C1 segment of cervical spinal cord (tissue), 14 donors: ENCODE measurements around the gene SDHC.

ENCODE experiments used
- DNase-seq, 14 donors: peaks; one replicate each; lab custom pipeline; 2025; lab: John Stamatoyannopoulos, UW

The SDHC gene, protein sequence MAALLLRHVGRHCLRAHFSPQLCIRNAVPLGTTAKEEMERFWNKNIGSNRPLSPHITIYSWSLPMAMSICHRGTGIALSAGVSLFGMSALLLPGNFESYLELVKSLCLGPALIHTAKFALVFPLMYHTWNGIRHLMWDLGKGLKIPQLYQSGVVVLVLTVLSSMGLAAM

DNA sequence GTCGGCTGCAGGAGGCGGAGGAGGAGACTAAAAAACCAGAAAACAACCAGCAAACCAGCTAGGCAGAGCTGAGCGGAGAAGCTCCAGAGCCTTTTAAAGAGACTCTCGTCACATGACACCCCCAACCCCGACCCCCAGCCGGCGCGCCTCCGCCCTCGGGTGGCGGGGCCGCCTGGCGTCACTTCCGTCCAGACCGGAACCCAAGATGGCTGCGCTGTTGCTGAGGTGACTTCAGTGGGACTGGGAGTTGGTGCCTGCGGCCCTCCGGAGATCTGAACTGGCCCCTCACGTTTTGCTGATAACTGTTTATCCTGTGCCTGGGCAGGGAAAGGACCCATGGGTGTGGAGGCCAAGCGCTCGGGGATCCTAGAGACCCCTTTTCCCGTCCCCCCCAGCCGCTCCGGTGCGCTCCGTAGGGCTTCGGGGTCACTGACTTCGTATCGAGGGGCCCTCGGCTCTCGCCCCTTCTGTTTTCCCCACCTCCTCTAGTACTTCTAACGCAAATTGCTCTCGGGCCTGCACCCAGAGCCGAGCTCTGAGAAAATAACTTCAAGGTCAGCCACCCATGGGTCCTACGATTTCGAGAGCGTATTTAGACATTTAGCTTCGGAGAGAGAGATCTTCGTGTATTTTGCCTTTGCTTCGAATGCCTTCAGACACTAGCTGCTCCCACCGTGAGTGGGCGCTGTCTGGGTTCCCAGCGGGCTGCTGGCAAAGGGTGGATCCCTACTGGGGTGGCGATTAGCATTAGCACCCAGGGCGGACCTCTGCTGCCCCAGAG lies at the start of gene SDHC:
Gene SDHC, plus strand, starts transcription at position 181 of the 781 bp plus-strand sequence. Its CDS starts 25 bp downstream, at position 206.
- DNase-seq: peak; percentile 42 to 95 (median 88)

DNA sequence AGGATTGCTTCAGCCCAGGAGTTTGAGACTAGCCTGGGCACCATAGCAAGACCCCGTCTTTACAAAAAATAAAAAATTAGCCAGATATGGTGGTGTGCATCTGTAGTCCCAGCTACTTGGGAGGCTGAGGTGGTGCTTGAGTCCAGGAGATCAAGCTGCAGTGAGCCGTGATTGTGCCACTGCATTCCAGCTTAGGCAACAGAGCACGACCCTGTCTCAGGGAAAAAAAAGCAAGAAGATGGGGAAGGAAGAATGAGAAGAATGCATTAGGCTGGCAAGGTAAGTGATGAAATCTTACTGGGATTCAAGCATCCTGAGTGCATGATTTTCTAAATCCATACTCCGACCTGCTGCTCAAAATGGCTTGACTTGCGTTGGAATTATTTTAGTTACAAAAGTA lies 48.9 kb upstream of the SDHC start:
- no peak for DNase-seq

DNA sequence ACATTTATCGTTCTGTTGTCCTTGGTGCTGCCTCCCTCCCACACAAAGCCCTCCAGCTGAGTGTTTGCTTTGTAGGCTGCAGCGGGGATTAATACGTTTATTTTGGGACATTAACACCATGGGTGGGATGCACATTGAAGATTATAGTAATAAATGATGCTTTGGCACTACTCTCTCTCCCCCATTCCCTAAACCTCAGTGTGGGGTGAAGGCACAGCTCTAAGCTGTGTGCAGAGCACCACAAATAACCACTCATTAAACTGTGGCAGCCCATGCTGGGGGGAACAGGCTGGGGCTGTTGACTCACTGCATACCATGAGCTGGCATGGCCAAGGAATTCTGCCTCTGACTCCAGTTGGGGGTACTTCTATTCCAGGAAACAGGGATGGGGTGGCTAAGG lies 48.0 kb upstream of the SDHC start:
- no peak for DNase-seq

DNA sequence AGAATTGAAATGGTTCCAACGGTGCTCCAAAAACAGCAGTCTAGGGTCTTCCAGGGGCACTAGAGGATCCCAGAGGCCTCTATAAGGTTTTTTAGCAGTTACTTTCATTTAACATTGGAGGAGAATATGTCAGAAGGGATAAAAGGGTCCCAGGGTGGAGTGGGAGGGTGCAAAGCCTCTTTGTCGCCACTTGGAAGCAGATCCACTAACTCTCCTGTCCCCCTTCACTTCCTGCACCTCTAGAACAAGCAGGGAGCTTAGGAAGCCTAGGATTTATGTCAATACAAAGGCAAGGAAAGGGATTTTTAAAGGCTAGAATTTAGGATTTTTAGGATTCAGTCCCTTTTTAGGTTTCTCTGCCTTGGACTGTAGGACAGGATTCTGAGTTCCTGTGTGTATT lies 47.3 kb upstream of the SDHC start:
- DNase-seq: no peak

DNA sequence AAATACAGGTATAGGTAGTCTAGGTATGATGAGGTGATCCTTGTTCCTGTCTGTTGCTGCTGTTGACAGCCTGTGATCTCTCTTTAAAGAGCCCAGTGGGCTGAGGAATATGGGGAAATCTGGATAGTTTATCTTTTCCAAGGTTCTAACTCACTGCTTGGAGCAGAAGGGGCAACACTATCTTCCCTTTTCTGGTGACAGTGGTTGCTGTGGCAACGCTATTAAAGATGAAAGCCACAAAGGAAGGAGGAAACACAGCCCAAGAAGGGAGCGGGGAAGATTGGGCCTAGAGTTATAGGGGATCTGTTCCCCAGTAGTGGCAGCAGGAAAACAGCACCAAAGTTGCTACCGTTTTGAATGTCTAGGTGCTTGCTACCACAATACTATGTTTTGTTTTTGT lies 46.9 kb upstream of the SDHC start:
- DNase-seq: no peak

DNA sequence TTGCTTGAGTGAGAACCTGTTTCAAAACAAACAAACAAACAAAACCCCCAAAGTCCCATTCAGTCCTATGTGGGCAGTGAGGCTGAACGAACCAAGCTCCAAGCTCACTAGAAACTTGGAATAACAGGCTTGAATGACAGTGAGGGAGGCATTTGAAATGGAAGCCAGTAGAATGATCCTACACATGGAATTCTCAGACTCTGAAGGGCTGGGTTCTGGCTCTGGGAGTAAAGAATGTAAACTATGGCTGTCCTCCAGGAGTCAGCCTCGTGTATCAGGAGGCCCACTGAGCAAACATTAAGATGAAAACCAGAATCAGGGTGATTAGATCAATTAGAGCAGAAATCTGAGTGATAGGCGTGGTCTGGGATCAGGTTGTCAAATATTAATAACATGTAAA lies 40.8 kb upstream of the SDHC start:
- no peak for DNase-seq

DNA sequence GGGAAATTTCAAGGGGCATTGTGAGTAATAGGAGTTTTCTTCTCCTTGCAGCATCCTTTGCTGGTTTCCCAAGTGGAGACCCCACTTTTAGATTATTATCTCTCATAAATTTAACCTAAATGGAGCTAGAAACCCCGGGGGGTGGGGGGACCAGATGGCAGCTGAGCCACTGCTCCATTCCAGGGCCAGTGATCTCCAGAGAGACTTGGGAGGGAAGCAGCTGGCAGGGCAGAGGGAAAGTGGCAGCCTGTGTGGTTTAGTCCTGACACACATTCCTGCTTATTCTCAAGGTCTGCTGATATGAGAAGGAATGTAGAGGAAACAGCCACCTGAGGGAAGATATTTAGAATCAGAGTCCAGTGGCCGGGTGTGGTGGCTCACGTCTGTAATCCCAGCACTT lies 39.3 kb upstream of the SDHC start:
- DNase-seq: no peak

DNA sequence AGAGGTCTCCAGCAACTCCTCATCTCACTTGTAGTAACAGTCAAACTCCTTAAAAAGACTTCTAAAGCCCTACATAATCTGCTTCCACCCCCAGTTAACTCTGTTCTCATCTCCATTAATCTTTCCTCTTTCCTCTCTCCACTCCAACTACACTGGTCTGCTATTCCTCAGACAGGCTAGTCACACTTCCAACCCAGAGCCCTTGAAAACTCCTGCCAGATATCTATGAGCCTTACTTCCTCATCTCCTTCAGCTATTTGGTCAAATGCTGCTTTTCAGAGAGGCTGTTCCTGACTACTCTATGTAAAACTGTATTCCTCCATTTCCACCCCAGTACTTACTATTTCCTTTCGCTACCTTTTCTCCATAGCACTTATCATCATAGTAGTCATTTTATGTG lies 31.2 kb upstream of the SDHC start:
- DNase-seq: no peak

DNA sequence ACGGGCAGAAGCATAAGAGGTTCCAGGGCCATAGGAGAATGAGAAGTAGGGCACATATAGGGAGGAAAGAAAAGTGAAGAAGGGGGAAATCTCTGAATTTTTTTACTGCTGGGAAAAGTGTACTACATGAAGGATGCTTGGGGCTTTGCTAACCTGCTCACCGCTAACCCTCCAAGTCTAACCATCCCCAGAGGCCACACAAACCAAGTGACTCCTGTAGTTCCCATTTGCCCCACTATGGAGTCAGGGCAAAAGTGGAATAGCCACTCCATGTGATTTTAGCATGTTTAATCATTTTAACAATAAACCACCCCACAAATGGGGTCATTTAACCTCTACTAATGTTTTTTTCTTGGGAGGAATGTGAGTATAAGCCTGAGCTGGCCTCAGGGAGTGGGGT lies 29.1 kb upstream of the SDHC start:
- no peak for DNase-seq

DNA sequence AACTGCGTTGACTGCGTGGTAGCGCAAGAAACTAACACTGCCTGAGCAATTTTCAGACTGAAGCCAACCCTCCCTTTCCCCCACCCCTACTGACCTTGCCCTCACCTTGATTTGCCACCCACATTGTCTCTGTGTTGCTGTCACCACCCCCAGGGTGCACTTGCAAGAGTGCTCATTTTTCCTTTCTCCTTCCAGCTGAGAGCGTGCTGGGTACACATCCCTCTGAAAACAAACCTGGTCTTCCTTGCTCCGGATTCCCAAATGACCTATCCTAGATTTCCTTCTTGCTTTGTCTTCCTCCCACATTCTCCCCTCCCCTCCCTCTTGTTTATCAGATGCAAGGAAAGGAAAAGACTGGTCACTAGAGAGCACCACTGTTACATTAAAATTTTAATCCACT lies 28.7 kb upstream of the SDHC start:
- no peak for DNase-seq

DNA sequence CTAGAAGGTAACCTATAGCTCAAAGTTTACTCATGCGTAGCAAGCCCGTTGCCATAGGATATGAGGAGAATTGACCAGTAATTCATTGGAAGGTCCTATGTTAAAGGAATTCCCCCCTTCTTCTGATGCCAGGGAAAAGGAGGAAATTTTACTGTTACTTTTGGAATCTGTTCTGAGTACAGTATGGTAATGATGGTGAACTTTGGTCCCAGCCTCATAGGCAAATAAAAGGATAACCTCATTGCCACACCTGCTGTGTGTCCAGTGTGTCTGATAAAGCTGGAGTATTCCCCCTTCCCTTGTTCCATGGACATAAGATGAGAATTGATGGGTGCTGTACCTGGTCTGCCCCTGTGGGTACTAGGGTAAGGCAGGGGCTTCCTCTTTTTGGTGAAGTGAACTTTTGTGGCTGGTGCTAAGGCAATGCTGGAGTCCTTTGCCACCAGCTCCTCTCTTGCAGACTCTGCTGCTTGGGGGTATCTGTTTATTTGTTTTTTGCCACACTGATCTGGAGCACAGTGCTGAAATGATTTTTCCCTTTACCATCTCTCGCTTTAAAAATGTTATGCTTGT lies 26.6 kb upstream of the SDHC start:
- DNase-seq: no peak

DNA sequence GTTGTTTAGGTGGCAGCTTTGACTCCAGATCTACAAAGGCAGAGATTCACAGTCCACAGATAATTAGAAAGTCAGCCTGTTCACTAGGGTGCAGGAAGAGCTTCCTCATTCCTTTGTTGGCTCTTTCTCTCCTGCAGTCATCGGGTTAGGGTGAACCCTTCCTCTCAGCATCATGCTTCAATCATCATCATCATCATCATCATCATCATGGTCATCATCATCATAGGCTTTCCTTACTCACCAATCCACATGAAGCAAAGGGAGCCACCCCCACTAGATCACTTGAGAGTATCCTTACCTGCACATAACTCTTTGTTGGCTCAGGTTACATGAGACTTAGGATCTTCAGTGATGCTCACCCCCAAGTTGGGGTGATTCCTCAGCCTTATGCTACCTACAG lies 23.4 kb upstream of the SDHC start:
- DNase-seq: no peak

DNA sequence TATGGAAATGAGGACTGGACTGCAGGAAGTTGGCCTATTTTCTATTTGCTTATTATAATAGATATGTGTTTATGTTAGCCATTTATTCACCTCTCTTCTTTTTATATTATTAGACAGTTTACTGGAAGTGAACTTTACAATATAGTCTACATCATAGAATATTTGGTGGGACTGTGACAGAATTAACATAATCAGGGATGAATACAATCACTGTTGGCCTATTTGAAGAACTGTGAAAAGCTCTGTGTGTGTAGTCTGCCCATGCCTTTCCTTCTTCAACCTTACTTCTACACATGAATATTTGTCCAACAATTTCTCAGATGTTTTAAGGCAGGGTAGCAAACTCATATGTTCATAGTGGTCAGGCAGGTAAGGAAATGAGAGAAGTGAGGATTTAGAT lies 16.8 kb upstream of the SDHC start:
- DNase-seq: no peak

DNA sequence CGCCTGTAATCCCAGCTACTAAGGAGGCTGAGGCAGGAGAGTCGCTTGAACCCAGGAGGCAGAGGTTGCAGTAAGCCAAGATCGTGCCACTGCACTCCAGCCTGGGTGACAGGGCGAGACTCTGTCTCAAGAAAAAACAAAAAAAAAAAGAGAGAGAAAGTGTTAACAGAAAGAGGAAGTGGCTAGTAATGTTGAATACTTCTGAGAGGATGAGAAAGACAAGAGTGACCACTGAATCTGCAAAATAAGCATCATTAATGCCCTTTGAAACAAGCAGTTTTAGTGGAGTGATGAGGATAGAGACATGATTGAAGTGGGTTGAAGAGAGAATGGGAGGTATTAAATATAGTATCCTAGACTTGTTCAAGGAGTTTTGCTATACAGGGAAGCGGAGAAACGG lies 16.1 kb upstream of the SDHC start:
- DNase-seq: no peak

DNA sequence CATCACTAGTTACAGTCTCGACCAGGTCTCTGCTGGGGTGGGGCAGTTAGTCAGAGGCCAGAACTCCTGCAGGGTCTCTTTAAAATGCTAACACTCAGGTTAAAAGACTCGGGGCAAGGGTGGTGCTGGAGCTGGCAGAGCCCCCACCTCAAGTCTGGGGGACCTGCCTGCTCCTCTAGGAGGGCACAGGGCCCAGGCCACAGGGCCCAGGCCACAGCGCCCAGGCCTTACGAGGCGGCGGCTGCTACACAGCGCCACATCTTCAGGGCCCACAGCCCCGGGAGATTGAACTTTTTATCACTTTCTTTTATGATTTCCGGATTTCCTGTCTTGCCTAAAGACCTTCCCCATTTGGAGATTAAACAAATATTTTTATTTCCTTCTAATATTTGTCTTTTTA lies 14.8 kb upstream of the SDHC start:
- no peak for DNase-seq

DNA sequence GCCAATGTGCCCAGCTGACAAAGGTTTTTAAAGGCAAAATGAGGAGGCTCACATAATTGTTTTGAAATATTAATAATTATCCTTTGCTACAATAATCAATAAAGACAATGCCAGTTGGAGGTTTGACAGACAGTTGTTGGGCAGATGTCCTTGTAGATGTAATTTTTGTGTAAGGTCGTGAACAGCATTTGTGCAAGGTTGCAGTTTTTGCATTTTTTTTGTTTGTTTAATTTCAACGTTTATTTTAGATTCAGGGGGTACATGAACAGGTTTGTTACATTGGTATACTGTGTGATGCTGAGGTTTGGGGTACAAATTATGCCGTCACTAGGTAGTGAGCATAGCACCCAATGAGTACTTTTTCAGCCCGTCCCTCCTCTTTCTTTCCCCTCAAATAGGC lies 13.7 kb upstream of the SDHC start:
- no peak for DNase-seq

DNA sequence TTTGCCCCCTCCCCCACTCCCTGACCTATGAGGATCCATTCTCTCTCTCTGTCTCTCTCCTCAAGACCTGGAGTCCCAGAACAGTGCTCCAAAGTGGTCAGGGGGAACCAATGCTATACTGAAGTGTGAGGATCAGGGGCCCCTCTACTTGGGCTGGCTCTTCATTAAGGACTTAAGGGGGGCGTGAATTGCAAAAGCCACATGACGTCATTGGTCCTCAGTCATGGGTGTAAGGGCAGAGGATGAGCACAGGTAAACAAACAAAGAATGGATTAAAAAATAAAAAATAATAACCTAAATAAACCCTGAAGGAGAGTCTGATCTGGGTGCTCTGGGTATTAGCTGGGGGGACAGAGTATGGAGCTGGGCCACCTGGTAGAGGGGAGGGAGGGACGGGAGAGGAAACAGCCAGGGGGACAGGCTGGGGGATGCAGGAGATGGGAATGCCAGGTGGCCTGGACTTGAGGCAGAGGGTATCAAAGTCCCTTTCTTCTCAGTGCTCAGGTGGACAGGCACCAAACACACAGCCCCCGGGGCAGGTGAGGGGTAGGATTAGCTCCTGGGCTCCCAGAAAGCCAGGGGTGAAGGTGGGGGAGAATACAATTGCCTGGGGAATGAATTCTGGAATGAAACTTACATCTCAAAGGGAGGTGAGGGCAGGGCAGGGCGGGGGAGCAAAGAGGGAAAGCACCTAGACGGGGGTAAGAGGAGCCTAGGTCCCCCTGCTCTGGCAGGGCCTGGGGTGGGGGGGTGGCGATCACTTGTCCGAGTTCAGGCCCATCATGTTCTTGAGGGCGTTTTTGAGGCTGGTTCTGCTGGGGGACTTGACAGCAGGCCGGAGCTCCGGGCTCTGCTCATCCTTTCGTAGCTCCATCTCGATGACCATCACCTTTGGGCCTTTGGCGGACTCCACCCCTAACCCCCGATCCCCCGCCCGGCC lies 9.0 kb upstream of the SDHC start:
- DNase-seq: peak in 1 of 14 donors; percentile 48

DNA sequence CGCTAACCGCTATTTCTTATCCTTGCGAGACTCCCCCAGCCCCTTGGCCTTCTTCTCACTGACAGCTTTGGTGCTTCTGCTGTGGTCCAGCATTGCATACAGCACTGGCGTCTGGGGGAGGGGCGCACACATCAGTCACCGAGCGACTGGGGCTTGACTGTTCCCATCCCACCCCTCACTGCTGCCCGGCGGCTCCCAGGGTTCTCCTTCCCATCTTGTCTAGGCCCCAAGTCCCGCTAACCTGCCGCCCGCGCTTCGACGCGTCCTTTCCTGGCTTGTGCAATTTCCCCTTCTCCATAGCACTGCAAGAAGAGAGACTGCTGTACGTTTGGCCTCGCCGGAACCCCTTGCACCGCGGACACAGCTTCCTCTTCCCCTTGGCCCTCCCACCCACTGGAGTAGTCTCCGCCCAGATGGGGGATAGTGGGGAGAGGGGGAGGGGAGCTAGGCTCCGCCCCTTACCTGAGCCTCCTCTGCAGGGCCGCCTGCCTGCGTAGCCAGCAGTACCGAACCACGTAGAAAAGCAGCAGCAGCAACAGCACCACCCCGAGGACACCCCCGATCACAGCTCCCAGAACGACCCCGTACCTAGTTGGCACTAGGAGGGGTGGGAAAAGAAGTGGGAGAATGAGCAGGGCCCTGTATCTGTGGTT lies 8.2 kb upstream of the SDHC start:
- DNase-seq: peak in 12 of 14 donors; percentile 31 to 86 (median 60)

DNA sequence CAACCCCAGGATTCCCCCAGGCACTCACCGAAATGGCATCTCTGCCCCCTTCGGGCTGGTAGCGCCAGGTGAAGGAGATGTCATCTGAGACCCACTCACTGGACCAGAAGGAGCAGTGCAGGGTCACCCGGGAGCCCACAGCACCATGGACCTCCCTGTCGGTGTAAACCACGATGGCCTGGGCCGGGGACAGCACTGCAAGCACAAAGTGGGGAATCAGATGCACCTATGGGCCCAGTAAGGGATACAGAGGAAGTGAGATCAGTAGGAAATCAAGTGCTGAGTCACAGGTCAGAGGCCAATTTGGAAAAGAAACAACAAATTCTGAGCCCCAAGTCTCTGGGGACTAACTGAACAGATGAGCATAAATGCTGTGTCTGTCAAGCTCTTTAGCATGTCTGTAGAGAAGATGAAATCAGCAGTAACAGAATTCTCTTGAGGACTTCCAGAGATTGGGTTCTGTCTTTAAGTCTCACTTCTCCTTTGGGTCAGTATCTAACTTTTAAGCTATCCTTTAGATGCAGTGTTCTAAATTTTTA lies 6.9 kb upstream of the SDHC start:
- DNase-seq: no peak

DNA sequence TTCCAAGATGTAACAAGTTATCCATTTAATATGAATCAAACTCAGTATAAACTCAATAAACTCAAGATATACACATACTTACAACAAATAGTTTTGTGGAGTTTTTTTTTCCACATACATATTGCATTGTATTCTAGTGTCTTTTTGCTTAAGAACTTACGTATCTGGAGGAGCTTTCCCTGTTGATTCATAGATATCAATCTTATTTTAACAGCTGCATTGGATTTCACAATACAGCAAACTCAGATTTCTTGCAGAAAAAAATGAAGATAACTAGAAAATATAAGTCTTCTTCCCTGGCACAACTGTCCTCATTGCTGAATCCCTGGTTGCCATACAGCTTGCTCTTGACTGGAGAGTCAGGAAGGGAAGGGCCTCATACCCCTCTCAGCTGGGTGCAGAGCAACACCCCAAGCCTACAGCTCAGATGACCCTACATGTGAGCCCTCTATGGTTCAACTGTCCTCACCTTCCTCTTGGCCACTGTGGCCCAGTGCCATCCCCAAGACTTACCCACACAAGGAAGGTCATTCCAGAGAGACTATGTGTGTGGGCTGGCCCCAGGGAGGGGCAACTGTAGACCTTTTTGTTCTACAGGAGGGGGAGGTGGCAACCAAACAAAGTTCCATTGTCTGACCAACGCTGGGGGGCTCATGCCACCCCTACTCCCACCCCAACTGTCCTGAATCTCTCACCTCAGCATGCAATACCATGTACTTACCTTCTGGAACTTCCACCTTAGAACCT lies 6.1 kb upstream of the SDHC start:
- no peak for DNase-seq

DNA sequence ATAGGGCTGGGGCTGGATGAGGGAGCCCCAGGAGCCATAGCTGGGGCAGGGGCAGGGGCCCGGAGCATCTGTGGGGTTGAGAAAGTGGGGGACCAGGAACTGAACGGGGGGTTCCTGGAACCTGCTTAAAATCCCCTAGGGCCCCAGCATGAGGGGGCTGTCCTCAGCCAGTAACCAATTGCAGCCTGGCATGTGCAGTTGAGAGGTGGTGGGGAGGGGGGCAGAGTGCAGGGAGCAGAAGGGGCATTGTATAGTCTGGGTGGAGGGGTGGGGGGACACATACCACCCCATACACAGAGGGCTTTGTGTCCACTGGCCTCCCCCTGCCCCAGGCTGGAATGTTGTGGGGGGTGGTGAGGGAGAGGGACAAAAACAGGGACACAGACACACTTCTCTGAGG lies 4.3 kb upstream of the SDHC start, which contains the start of gene MPZ:
Gene MPZ, minus strand, starts transcription at position 101 of the 400 bp plus-strand sequence. Its CDS starts 63 bp downstream, at position 38.
- DNase-seq: no peak
